NCI-H1092 treated with DMSO at 0.1 percent for 48 hours (cell line): ENCODE measurements around the gene ZNF423.

ENCODE experiments used
- DNase-seq: peaks from one replicate; lab custom pipeline; 2025; lab: John Stamatoyannopoulos, UW

ZNF423 gene

DNA sequence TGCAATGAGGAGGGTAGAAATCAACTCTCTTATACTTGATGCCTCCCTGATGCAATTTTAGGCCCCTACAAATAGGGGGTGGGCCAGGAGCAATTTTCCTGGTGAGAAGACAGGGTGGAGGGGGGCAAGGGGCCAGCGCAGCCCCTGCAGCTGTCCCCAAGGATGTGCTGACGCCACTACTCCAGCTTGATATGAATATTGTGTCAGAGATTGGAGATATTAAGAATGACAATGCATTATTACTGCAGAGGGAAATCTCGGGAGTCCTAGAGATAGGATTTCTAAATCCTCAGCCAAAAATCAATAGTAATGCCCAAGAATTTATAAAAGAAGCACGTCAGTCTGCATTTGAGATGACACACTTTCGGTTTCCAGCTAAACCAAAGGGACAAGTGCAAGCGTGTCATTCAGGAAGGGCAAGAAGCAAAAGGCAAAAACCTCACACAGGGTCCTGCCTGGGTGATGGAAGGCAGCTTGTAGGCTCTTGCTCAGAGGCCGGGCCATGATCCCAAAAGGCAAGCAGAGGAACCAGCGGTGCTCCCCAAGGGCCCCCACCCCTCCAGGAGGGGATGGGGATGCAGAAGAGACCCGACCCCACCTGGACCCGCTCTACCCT is 303.5 kb downstream of the ZNF423 start:
- DNase-seq = no peak

DNA sequence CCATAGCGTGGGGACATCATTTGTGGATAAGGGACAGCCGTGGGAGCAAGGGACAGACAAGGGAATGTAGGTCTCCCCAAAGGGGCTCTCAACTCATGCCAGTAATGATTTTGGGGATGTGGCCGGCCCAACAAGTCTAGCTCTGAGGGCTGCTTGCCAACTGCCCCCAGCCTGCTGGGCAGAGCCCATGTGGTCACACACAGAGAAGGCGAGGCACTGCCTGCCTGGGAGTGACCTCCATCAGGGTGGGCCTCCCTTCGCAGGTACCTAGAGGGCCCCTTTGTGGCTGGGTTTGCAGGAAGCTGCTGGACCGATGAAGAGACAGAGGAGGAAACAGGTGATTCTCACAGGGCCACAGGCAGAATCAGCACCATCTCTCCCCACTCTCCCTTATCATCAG is 305.2 kb downstream of the ZNF423 start:
- no peak for DNase-seq

DNA sequence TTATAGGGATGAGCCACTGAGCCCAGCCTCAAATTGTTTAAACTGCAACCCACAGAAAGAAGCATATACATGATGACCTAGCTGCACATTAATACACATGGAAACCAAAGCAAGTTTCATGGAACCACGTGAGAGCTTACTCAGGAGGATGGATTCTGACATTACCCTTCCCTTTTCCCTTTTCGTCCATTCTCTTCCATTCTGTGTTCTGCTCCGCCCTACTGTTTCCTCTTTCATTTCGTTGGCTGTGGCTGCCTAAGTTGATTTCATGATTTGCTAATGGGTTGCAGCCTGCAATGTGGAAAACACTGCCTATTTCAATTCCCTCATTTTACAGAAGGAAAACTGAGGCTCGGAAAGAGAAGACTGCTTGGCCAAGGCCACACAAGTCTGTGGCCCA is 305.8 kb downstream of the ZNF423 start:
- no peak for DNase-seq

DNA sequence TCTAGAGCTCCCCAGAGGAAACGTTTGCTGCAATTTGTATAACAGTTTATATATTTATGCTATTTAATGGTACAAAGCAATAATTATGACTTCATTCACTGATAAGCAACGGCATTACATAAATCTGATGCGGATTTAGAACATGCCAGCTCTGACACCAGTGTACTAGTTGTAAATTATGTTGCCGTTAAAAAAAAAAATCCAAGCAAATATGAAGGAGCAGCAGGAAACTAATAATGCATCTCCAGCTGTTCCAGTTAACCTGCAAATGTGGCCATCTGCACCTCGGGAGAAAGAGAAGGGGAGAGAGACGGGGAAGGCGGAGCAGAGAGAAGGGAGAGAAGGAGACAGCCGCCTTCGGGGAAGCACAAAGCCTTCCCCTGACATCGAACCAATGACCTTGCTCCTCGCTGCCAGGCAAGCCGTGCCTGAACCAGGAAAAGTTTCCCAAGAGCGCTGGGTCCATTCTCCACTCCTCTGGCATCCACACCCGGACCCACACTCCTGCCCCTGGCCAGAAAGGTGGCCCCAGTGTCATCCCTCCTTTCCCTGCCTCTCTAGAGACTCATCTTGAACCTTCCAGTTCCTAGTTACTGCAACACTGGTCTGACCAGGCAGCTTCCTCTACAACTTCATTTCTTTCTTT is 307.5 kb downstream of the ZNF423 start:
- DNase-seq = no peak

DNA sequence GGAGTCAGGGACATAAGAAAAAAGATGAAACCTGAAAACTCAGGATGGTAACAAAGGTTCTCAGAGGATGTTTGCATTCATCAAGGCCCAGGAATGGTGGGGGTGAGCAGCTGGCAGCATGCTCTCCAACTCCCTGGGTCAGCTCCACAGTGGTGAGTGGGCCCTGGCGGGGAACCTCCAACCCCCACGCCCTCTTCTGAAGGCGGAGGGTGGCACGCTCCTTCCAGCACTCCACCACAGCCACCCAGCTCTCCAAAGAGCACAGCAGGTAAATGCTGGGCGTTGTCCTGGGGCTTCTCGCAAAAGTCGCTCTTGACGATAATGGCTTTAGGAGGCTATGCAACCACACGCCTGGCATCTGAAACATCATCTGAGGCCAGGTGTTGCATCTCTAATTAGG is 308.5 kb downstream of the ZNF423 start:
- no peak for DNase-seq

DNA sequence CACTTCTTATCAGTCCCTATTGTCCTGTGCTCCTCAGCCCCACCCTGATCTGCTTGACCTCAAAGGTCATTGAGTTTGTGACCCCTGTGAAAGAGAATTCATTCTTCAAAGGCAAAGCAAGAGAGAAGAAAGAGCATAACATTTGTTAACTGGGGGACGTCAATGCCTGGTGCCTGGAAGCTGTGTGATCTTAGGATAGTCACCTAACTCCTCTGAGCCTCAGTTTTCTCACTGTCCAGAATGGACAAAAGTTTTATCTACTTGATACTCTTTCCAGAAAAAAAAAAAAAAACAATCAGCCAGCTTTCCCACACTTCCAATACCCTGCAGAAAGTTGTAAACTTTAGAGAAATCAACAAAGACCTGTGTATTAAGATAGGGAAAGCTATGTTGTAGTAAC is 309.2 kb downstream of the ZNF423 start:
- no peak for DNase-seq

DNA sequence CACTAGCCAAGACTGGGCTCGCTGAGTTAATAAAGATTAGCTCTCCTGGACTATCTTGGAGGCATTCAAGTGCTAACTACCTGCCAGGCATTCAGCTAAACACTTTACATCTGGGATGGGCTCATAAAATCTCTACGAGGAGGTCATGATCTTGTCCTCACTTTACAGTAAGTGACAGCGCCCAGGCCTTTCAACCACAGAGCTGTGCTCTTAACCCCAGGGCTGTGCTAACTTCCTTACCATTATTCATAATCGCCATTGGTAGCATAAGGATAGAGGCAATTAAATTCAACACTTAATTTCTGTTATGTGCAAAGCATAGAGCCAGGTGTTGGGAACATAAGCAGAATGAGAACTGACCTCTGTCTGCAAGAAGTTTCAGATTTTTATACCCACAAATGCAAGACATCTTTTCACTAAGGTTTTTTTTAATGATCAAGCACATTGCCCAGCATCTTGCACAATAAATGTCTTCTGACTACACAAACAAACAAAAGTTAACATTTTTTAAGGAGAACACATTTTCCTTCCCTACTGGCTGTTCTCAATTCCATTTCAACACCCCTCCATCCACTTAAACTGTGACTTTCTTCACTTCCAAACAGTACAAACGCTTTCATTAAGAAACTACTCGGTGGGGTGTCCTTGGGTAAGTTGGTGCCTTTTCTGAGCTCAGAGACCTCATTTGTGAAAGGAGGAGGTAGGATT is 310.0 kb downstream of the ZNF423 start:
- DNase-seq = no peak

DNA sequence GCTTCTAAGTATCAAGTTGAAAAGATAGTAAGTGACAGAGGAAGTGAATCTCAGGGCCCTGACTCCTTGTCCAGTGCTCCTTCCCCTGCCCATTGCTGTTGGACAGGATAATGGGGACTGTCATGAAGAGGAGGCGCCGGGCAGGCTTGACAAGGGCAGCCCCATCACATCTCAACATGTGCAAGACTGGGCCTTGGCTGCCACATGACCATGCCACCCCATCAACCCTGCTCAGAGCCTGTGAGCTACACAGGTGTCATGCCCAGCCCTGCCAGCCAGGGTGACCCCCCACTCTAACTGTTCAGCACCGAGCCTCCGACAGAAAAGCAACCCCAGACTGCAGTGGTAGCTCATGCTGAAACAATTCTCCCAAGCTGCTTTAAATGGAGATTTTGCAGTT is 310.7 kb downstream of the ZNF423 start:
- DNase-seq = no peak

DNA sequence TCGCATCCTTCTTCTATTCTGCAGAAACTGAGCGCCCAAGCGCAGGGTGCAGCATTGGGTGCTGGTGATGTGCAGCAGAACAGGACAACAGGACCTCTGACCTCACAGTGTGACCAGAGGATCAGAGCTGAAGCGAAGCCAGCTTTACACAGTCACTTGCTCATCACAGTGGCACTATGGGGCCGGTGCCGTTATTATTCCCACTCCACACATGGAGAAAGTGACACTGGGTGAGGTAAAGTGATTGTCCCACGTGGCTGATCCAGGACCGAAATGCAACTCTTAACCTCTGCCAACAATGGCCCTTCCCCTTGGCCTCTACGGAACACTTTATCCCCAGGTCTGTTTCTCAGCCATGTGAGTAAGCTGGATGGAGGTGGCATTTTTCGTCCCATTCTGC is 311.1 kb downstream of the ZNF423 start:
- no peak for DNase-seq

DNA sequence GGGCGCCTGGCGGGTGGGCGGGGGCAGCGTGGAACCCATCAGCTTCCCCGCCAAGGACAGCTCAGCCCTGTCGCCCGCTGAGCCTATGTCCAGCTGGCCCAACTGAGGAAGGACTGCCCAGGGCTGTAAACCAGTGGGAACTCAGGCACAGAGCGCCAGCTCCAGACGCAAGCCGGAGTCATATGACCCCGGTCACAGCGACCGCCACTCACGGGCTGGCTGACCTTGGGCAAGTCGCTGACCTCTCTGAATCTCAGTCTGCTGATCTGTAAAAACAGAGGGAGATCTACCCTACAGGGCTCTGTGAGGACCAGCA is 312.3 kb downstream of the ZNF423 start:
- DNase-seq = no peak

DNA sequence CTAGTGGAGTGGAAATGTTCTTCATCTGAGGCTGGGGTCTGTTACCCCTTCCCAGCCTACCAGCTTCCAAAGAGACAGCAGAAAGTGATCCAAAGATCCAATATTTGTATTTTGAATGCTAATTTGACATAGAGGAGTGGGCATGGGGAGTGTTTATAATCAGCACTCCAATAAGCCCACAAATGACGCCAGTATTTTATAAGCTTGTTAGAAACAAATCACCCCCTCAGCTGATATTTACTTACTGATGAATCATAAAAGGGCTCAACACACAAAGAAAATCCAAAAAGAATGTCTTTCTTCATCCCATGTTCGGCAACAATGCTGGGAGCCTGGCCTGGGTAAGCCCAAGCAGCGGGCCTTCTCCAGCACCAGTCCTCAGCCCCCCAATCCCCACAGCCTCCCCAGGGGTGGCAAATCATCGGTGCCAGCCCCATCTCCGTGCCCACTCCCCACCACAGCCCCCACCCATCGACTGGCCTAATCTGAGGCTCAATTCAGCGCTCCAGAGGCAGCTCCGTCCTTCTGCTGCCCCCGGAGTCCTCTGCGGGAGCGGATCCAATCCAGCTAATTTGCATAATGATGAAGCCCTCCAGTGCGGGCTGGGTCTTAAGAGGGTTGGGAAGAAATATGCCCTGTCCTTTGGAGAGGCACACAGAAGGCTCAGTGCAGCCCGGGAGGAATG is 312.8 kb downstream of the ZNF423 start:
- no peak for DNase-seq

DNA sequence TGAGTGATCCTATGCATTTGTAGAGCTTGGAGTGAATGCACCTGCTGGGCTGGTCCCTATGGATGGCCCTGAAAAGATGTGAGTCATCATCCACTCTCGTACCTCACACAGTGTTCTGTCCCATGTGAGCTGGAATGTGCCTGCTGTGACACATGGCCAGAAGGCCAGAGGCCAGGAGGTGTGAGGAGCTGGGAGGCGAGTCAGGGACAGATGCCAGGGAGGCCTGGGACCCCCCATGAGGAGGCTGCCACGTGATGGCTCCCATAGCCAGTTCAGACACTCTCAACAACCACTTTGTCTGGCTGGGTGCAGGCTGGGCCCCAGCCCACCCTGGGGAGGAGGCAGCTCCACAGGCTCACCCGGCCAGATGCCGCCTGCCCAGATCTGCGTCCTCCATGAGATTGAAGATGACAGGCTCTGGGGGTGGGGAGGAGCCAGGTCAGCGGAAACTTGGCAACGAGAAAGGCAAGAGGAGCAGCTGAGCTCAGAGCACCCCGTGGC is 313.5 kb downstream of the ZNF423 start:
- peak; percentile 18 for DNase-seq

DNA sequence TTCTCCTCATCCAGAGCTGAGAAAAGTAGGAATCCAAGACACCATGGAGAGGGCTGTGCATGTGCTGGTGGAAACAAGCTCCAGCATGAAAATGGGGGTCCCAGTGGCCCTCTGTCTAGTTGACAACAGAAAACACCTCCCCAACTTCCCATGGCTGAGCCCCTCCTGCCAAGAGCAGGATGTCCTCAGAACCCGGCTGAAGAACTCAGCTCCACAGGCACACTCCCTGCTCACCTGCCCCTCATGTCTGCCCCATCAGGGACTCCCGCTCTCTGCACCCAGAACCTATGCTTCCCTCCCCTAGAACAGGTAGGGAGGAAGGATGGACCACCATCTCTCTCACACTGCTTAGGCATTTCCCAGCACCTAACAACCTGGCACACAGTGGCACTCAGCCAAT is 315.1 kb downstream of the ZNF423 start:
- DNase-seq = no peak

DNA sequence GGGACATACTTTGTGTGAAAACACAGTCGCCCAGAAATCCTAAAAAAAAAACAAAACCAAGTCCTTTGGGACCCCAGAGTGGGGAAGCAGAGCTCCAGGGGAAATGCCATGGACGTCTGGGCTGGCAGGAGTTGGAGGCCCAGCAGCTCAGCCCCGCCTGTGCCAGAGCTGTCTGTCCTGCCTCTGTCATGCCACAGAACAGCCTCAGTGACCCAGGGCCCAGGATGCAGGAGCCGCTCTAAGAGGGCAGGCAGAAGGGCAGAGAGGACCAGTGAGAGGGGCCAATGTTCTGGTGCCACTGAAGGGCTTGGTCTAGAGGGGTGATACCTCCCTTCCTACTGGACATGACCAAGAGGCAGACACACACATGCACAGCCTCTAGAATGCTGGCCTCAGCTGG is 316.2 kb downstream of the ZNF423 start:
- no peak for DNase-seq

DNA sequence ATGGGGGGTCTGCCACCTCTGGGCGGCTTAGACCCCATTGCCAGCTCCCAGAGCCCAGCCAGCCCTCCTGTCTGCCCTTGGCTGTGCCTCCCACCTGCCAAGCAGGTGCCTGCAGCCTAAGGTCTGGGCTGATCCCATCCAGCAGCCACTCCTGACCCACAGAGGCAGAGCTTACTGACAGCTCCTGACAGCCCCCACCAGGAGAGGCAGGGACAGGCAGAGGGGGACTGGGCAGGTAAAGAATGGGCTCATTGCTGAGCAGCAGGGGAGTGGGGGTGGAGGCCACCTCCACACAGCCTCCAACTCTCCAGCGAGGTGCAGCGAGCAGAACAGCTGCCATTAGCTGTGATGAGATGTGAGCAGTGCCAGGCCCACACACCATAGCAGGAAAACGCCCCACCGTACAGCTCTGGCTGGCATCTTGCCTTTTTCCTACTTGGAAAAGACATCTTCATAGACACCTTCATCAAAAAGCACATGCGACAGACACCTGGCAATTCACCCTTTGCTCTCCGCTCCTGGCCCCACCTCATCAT is 317.9 kb downstream of the ZNF423 start:
- no peak for DNase-seq

DNA sequence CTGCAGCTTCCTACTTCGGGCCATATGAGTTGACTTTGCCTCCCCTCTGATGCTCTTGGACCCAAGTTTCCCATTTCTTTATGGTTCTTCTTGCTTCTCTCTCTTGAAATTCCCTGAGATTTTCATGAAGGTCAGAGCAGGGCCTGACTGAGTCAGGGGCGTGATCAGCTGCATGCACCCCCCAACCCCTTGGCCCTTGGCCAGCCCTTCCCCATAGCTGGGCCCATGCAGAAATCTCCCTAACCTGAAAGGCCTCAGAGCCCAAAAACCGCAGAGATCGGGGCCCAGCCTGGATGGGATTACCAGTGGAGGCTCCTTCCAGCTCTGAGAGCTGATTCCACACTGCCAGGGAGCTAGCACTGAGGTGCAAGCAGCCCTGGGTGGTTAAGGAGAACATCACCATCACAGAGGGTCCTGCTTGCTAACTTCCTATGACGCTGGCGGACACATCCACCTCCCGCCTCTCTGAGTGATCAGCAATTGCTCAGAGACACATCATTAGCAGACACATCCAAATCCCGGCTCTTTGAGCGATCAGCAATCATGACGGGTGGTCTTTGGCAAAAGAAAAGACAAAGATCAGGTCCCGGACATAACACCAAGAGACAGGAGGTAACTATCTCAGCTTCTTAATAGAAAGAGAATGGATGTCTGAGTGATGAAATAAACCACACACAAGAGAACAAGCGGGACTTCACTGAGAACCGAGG is 320.9 kb downstream of the ZNF423 start:
- DNase-seq = no peak

DNA sequence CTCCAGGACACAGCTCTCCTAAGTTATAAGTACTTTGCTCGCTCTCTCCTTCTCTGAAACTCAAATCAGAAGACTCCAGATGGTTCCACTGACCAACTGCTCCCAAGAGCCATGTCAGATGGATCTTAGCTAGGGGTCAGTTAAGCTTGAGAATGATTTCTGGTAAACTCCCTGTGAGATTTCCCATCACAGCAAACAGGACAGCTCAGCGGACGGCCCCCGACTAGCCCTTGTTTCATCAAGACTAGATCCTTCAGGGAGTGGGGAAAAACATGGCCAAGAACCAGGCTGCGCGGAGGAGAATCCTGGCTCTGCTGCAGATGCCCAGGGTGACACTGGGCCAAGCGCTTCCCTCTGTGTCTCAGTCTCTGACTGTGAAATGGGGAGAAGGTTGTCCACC is 322.5 kb downstream of the ZNF423 start:
- DNase-seq = no peak

DNA sequence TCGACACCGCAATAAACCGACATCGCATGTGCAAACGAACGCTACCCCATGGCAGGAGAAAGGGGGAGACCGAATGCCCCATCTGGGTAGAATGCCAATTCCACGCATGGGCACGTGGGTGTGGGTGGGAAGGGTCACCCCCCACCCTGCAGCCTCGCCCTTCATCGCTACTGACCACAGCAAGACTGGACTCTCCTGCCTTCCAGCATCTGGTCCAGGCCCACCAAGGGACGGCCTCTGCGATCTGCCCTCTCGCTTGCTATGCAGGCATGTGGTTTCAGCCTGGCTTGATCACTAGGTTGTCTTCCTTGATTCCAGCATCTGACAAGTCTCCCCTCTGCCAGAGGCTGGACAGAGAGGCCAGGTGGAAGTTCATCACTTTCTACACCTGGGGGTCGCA is 323.0 kb downstream of the ZNF423 start:
- no peak for DNase-seq

DNA sequence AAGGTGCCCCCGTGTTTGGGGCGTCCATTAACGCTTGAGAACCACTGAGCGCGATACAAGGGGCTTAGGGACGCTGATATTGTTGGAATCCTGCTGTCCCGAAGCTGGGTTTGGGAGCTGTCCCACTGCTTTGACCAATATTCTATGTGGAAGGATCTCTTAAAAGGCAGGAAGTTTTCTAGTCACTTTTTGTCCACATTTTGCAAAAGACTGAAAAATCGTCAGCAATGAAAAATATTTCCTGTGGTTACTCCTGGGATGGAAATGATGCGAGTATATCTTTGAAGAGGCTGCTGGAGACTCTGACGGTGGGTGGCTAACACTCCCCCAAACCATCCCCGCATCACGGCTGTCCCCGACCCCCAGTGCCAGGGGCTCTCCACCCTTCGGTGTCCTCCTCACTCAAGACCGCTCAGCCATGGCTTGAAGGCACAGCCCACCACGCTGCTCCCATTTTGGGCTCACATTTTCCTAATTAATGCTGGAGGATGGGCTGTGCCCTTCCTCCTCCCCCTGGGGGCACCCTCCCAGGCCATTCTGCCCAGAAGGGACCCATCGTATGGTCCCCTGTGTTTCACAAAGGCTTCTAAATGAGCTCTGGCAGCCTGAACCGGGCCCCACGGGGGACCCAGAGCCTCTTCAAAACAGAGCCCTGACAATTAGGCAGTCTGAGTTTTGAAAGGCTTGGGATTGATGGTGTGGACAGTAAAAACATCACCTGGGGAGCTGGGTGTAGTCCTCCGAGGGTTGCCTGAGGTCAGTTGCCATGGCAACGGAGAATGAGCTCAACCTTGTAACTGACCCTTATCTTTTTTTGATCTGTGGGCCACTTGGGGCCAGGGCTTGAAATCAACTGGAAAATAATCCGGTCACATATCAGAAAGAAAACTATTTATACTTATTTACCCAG is 323.7 kb downstream of the ZNF423 start:
- DNase-seq = peak; percentile 19

DNA sequence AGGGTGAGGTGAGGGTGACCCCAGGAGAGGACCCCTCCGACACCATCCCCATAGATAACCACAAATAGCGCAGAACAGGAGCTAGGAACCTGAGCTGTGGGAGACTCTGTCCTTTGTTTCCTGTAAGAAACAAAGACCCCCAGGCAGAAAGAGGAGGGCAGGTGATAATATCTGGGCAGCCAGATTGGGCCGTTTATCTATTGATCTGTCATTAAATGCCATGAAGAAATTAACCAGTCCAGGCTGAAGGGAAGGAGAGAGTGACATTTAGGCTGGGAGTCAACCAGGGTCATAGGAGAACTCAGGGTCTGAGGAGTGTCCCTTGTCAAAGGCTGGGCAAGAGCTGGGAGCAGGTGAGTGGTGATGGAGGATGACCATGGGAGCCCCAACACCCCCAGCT is 324.5 kb downstream of the ZNF423 start:
- no peak for DNase-seq

DNA sequence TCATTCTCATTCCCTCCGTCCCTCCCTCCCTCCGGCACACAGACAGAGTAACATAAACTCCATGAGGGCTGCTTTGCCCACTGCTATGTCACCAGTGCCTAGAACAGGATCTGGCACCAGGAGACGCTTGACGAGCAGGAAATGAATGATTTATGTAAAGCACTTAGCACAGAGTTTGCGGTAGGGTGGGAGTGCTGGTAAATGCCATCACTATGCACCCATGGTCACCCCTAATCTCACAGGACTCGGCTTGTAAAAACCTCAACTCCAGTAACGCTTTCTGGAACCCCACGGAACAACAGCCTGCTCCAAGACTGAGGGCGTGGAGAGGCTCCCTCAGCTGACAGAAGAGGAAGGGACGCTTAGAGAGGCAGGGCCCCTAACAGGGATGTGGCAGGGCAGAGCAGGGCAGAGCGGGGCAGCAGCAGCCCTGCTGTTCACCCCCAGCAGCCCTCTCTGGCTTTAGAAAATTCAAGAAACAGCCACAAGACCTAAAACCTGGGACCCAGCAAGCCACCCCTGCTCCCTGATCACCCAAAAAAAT is 325.4 kb downstream of the ZNF423 start:
- no peak for DNase-seq
